OCI-LY7 (cell line): ENCODE results near the gene AHSP.

ENCODE experiments used
- EZH2phosphoT487 ChIP-seq: fragments of 200-600 bp; sonication (generic); IDR thresholded peaks from 2 replicates; pipeline ENCODE4 v1.6.1; 2018; ENCODE audit warnings: low read depth, borderline replicate concordance, mild to moderate bottlenecking, mixed run types, antibody characterized with exemption, low read length, moderate library complexity, mixed read lengths
- TF ChIP-seq, protein P1 (sequence below): fragments of 200-600 bp; sonication (generic); conservative IDR thresholded peaks from 2 replicates; pipeline ENCODE4 v1.5.1; 2014; ENCODE audit warnings: mild to moderate bottlenecking, antibody characterized with exemption, low read length, moderate library complexity, mixed read lengths

DNA sequence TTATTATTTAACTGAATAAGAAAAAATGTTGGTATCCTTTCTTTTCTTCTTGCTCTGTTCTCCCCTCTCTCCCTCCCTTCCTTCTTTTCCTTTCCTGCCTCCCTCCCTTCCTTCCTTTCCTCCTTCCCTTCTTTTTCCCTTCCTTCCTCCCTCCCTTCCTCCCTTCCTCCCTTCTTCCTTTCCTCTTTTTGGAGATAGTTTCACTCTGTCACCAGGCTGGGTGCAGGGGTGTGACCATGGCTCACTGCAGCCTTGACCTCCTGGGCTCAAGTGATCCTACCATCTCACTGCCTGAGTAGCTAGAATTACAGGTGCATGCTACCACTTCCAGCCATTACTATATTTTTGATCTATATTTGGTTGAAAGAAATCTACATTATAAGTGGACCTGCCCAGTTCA, 13.8 kb upstream of the AHSP start:
- TF ChIP-seq, protein P1, sequence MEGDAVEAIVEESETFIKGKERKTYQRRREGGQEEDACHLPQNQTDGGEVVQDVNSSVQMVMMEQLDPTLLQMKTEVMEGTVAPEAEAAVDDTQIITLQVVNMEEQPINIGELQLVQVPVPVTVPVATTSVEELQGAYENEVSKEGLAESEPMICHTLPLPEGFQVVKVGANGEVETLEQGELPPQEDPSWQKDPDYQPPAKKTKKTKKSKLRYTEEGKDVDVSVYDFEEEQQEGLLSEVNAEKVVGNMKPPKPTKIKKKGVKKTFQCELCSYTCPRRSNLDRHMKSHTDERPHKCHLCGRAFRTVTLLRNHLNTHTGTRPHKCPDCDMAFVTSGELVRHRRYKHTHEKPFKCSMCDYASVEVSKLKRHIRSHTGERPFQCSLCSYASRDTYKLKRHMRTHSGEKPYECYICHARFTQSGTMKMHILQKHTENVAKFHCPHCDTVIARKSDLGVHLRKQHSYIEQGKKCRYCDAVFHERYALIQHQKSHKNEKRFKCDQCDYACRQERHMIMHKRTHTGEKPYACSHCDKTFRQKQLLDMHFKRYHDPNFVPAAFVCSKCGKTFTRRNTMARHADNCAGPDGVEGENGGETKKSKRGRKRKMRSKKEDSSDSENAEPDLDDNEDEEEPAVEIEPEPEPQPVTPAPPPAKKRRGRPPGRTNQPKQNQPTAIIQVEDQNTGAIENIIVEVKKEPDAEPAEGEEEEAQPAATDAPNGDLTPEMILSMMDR = no peak
- no peak for TF ChIP-seq EZH2phosphoT487
